Endometrium (tissue), 2 donors: ENCODE results near the gene EIF4B.
"Not testable (repeated sequence)": the region's sequence is repeated elsewhere in the genome, so short reads cannot be mapped to it uniquely, and the experiment has no call there.

Source experiments
- FAIRE-seq: peaks from 2 replicates; lab custom pipeline; 2012; peaks lifted over from hg19 to GRCh38; lab: Jason Lieb, UNC
- donor health status: control.
- donor health status: control.

The EIF4B gene

GRCh38 chr12:53005986-53006809, at the start of gene EIF4B:
EIF4B (plus strand) TSS chr12:53006456; CDS start chr12:53006484, 28 bp downstream.
- FAIRE-seq = peak; percentile 95

GRCh38 chr12:52956987-52957386, 49.3 kb upstream of the EIF4B start:
- no peak for FAIRE-seq

GRCh38 chr12:52964556-52965336, 41.5 kb upstream of the EIF4B start:
- FAIRE-seq = no peak

GRCh38 chr12:52965337-52965731, 40.9 kb upstream of the EIF4B start:
- FAIRE-seq = no peak

- no peak for FAIRE-seq
Measured at GRCh38 chr12:52969166-52969795, 37.0 kb upstream of the EIF4B start.

- FAIRE-seq = no peak
Measured at GRCh38 chr12:52969828-52970569, 36.3 kb upstream of the EIF4B start.

- no peak for FAIRE-seq
Measured at GRCh38 chr12:52971679-52972329, 34.5 kb upstream of the EIF4B start.

GRCh38 chr12:52975204-52975603, 31.1 kb upstream of the EIF4B start:
- FAIRE-seq = no peak

- no peak for FAIRE-seq
Measured at GRCh38 chr12:52975820-52976573, 30.3 kb upstream of the EIF4B start.

GRCh38 chr12:52976574-52977071, 29.6 kb upstream of the EIF4B start:
- no peak for FAIRE-seq

GRCh38 chr12:52977170-52977569, 29.1 kb upstream of the EIF4B start:
- FAIRE-seq = no peak

- no peak for FAIRE-seq
Measured at GRCh38 chr12:52980096-52980649, 26.1 kb upstream of the EIF4B start.

GRCh38 chr12:52980650-52981423, 25.4 kb upstream of the EIF4B start:
- FAIRE-seq = peak; percentile 85

- FAIRE-seq = no peak
Measured at GRCh38 chr12:52984136-52984535, 22.1 kb upstream of the EIF4B start.

GRCh38 chr12:52988898-52989297, 17.4 kb upstream of the EIF4B start:
- FAIRE-seq = no peak

GRCh38 chr12:52990206-52990605, 16.1 kb upstream of the EIF4B start:
- no peak for FAIRE-seq

- FAIRE-seq = not testable (repeated sequence)
Measured at GRCh38 chr12:52992240-52992639, 14.0 kb upstream of the EIF4B start.

- no peak for FAIRE-seq
Measured at GRCh38 chr12:52992699-52993557, 13.3 kb upstream of the EIF4B start.

- FAIRE-seq = no peak
Measured at GRCh38 chr12:52993558-52993869, 12.7 kb upstream of the EIF4B start.
